Measurements from ENCODE around the gene SYCN.
"Not testable (repeated sequence)": the region's sequence is repeated elsewhere in the genome, so short reads cannot be mapped to it uniquely, and the experiment has no call there.

SYCN gene, protein sequence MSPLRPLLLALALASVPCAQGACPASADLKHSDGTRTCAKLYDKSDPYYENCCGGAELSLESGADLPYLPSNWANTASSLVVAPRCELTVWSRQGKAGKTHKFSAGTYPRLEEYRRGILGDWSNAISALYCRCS

DNA sequence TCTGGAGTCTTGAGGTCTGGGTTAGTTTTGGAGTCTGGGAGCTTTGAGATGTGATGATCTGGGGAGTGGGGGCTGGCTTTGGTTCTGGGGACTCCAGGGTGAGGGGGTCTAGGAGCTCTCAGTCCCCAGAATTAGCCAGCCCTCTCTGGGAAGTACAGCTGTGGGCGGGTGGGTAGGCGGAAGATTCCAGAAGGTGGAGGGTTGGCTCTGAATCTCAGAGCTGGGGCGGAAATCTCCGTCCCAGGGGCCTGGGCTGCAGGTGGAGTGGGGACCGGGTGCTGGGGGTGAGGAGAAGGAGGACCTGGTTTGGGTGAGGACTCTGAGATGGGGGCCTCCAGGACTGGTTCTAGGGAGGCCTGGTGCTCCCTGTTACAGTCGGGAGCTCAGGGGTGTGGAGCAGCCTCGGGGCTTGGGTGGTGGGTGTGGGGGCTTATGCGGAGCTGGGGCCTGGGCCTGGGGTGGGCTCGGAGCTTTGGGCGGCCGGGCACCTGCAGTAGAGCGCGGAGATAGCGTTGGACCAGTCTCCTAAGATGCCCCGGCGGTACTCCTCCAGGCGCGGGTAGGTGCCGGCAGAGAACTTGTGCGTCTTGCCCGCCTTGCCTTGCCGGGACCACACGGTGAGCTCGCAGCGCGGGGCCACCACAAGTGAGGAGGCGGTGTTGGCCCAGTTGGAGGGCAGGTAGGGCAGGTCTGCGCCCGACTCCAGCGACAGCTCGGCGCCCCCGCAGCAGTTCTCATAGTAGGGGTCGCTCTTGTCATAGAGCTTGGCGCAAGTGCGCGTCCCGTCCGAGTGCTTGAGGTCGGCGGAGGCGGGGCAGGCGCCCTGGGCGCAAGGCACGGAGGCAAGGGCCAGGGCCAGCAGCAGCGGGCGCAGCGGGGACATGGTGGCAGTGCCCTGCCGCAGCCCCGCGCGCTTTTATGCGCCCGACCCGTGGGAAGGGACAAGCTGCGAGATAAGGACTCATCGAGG lies at the start of gene SYCN:
TSS of gene SYCN (minus strand) at position 892 of the 970 bp plus-strand sequence. CDS start at position 883, 9 bp downstream.
- no peak for DNase-seq (ENCODE audit: low read depth)

DNA sequence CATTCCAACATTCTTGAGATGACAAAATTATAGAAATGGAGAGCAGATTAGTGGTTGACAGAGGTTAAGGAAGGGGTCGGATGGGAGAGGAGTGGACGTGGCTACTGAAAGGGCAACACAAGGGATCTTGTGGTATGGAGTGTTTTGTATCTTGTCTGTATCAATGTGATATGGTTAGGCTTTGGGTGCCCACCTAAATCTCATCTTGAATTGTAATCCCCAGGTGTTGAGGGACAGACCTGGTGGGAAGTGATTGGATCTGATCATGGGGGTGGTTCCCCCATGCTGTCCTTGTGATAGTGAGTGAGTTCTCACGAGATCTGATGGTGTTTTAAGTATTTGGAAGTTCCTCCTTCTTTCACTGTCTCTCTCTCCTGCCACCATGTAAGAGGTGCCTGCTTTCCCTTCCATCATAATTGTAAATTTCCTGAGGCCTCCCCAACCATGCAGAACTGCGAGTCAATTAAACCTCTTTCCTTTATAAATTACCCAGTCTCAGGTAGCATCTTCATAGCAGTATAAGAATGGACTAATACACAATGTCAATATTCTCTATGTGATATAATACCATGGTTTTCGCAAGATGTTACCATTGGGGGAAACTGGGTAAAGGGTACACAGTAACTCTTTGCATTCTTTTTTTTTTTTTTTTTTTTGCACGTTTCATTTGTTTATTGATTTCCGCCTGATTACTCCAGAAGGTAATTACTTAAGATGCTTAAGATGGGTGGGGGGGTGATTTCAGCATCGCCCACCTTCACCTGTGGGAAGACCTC lies 49.5 kb upstream of the SYCN start:
- DNase-seq (ENCODE audit: low read depth), result no peak

DNA sequence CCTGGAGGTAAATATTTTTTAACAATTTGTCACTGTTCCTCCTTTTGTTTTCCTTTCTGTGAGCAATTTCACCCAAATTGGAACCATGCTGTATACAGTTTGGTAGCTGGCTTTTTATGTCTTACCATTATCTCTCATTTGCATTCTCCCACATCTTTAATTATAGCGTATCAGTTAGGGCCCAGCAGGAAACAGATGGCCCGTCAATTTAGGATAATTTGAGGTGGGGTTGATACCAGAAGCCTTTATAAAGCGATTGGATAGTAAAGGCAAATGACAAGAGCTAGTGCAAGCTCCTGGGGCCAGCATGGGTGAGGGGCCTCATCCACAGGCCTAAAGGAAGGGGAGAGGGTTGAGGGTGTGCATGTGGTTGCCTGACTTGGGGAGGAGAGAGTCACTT lies 48.4 kb upstream of the SYCN start:
- DNase-seq (ENCODE audit: low read depth), result no peak

GRCh38 chr19:39251846-39252245 lies 47.8 kb upstream of the SYCN start:
- no peak for DNase-seq (ENCODE audit: low read depth)

DNA sequence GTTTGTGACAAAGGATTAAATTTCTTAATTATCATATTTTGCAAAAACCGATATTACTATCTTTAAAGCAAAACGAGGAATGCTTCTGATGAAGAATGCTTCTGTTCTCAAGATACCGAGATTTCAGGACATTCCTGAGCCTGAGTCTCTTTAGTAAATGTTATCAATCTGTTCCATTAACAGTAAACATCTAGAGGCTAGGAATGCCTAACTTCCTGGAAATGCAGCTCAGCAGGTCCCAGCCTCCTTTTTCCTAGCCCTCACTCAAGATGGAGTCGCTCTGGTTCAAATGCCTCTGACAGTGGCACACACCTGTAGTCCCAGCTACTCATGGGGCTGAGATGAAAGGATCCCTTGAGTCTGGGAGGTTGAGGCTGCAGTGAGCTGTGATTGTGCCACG lies 47.0 kb upstream of the SYCN start:
- DNase-seq (ENCODE audit: low read depth), result no peak

GRCh38 chr19:39248806-39249205 lies 44.7 kb upstream of the SYCN start, which contains the start of gene IFNL4:
Gene IFNL4 (minus strand): TSS chr19:39248856.
- DNase-seq (ENCODE audit: low read depth), result no peak

- no peak for DNase-seq (ENCODE audit: low read depth)
These were observed 43.9 kb upstream of the SYCN start for GRCh38 chr19:39247701-39248664.

- no peak for DNase-seq (ENCODE audit: low read depth)
These were observed 43.0 kb upstream of the SYCN start for GRCh38 chr19:39246951-39247669.

GRCh38 chr19:39245166-39245565 lies 41.1 kb upstream of the SYCN start:
- not testable (repeated sequence) for DNase-seq (ENCODE audit: low read depth)

DNA sequence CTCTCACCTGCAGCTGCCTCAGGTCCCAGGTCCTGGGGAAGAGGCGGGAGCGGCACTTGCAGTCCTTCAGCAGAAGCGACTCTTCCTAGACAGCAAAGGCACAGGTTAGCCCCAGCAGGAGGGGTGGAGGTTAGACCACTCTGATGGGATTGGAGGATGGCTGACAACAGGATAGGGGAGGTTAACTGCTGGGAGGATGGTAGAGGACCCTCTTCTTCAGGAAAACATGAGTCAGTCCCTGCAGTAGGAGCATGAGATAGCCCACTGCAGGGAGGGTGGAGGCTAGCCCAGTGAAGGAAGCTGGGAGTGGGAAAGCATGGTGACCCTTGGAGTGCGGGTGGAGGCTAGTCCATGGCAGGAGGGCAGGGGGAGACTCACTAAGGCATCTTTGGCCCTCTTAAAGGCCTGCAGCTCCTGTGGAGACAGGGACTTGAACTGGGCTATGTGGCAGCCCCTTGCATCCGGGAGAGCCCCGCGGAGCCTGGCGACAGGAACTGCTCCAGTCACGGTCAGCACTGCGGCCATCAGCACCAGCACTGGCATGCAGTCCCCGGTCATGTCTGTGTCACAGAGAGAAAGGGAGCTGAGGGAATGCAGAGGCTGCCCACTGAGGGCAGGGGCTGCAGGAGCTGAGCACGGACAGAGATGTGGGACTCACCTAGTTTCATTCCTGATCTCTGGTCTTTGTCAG lies 40.5 kb upstream of the SYCN start, which contains the start of gene IFNL3:
TSS of gene IFNL3 (minus strand) at position 597 of the 691 bp plus-strand sequence. CDS start at position 558, 39 bp downstream.
- not testable (repeated sequence) for DNase-seq (ENCODE audit: low read depth)

- DNase-seq (ENCODE audit: low read depth), result not testable (repeated sequence)
These were observed 39.7 kb upstream of the SYCN start for GRCh38 chr19:39243741-39244140.

DNA sequence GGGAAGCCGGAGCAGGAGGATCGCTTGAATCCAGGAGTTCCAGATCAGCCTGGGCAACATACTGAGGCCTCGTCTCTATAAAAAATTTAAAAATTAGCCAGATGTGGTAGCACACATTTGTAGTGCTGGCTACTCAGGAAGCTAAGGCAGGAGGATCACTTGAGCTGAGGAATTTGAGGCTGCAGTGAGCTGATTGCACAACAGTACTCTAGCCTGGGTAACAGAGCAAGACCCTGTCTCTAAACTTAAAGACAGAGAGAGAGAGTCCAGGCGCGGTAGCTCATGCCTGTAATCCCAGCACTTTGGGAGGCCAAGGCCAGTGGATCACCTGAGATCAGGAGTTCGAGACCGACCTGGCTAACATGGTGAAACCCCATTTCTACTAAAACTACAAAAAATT lies 36.4 kb upstream of the SYCN start:
- DNase-seq (ENCODE audit: low read depth), result no peak

GRCh38 chr19:39238944-39239343 lies 34.9 kb upstream of the SYCN start:
- DNase-seq (ENCODE audit: low read depth), result no peak

- DNase-seq (ENCODE audit: low read depth), result no peak
These were observed 34.1 kb upstream of the SYCN start for GRCh38 chr19:39238209-39238608.

DNA sequence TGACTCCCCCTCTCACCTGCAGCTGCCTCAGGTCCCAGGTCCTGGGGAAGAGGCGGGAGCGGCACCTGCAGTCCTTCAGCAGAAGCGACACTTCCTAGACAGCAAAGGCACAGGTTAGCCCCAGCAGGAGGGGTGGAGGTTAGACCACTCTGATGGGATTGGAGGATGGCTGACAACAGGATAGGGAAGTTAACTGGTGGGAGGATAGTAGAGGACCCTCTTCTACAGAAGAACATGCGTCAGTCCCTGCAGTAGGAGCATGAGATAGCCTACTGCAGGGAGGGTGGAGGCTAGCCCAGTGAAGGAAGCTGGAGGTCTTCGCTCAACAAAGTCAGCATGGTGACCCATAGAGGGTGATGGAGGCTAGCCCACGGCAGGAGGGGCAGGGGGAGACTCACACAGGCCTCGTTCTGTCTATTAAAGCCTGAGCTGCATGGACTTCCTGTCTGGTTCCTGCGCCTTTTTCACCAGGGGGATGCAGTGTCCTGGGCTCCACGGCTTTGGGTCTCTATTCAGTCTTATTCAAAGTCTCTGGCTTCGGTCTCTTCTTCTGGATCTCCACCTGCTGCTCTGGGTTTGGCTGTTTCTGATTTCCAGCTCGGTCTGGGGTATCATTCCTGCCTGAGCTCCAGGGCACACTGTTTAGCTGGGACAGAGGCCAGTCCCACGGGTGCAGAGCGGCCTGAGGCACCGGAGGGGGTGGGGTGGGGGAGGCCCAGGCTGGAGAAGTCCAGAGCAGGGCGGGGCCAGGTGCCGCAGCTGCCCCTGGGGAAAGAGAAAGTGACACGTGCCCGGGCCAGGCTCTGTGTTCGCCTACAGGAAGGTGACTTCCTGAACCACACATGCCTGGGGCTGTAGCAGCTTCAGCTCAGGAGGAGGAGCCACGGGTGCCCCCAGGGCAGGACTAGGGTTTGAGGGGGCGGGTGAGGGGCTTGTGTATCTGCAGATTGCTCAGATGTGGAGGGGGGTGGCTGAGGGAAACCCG lies 33.4 kb upstream of the SYCN start:
- no peak for DNase-seq (ENCODE audit: low read depth)

- no peak for DNase-seq (ENCODE audit: low read depth)
These were observed 32.5 kb upstream of the SYCN start for GRCh38 chr19:39236527-39236926.

GRCh38 chr19:39232708-39233107 lies 28.6 kb upstream of the SYCN start:
- DNase-seq (ENCODE audit: low read depth), result no peak

DNA sequence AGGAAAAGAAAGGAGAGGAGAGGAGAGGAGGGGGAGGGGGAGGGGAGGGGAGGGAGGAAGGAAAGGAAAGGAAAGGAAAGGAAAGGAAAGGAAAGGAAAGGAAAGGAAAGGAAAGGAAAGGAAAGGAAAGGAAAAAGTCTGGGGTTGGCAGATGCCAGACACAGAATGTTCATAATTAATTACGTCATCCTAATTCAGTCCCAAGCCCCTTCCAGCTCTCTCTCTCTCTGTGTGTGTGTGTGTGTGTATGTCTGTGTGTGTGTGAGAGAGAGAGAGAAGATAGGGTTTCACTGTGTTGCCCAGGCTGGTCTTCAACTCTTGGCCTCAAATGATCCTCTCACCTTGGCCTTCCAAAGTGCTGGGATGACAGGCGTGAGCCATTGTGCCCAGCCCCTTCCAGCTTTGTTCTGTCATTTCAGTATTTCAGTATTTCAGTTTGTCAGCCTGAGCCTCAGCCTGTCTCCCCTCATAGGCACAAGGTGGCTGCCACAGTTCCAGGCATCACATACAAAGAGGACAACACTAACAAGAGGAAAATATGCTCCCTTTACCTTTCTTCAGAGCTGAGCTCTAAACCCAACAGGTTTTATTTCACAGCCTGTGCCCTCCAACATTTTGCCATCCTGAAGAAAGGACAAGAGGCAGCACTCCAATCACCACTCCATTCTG lies 26.2 kb upstream of the SYCN start:
- no peak for DNase-seq (ENCODE audit: low read depth)
